ENCODE data around the gene SDF4.

GRCh38 chr1:1221887-1222574 lies 9.8 kb downstream of the SDF4 start:
- TF ChIP-seq, protein P1, sequence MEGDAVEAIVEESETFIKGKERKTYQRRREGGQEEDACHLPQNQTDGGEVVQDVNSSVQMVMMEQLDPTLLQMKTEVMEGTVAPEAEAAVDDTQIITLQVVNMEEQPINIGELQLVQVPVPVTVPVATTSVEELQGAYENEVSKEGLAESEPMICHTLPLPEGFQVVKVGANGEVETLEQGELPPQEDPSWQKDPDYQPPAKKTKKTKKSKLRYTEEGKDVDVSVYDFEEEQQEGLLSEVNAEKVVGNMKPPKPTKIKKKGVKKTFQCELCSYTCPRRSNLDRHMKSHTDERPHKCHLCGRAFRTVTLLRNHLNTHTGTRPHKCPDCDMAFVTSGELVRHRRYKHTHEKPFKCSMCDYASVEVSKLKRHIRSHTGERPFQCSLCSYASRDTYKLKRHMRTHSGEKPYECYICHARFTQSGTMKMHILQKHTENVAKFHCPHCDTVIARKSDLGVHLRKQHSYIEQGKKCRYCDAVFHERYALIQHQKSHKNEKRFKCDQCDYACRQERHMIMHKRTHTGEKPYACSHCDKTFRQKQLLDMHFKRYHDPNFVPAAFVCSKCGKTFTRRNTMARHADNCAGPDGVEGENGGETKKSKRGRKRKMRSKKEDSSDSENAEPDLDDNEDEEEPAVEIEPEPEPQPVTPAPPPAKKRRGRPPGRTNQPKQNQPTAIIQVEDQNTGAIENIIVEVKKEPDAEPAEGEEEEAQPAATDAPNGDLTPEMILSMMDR (IDR thresholded peaks at IDR 0.05; ENCODE audit: insufficient read depth, low read depth, low read length), result no peak
- TF ChIP-seq EZH2 (IDR thresholded peaks at IDR 0.05; ENCODE audit: insufficient read depth, low read length), result no peak

Data from astrocyte (in vitro differentiated cells and primary cell).